Measurements from ENCODE around the gene RAB27B. TPM values are rescaled to one million over a fixed set of nuclear protein-coding genes. Genes with fewer than 3 reads are reported as not detected.

RAB27B gene
- total RNA-seq, 1 experiment from 2014 or later = 13.2 TPM

DNA sequence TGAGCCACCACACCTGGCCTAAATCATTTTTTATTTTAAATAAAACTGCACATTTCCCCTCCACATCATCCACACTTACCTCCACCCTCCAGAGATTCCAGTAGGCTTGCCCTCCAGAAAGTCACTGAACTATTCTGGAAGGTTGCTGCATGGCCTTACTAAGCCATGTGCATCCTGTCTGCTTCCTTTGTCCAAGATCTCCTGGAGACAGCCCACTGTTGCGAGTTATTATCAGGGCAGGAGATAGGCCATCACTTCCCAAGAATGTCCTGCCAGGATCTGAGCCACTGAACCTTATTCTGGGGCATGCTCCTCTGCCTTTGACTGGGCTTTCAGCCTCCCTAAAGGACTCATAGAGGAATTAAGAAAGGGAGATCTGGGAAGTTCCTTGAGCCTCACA, 104.2 kb downstream of the RAB27B start:
- Histone ChIP-seq H3K79me2 (ENCODE audit: low read length) (no peaks in the 10 kb centered on the region), H2AFZ (ENCODE audit: low read length) (no peak overlapping the region), H3K9me3 (ENCODE audit: low read length) (no peaks in the 10 kb centered on the region), H4K20me1 (ENCODE audit: low read length) (no peaks in the 10 kb centered on the region), H3K36me3 (ENCODE audit: low read depth, low read length) (no peaks in the 10 kb centered on the region), H3K9ac (ENCODE audit: low read length) (no peak overlapping the region), H3K27me3 (ENCODE audit: low read length) (no peaks in the 10 kb centered on the region), H3F3A (ENCODE audit: low read length, unreplicated experiment) (no peaks in the 10 kb centered on the region), H3K9me2 (replicated peaks; ENCODE audit: low read length) (no peaks in the 10 kb centered on the region), H3K4me2 (ENCODE audit: low read length) (no peak overlapping the region), H3K4me3 (ENCODE audit: low read length) (no peak overlapping the region), H3K27ac (ENCODE audit: low read length) (no peak overlapping the region), H3K4me1 (ENCODE audit: insufficient read depth, low read length) (no peaks in the 10 kb centered on the region)
- BruUV-seq (replicated peaks) = no TSS peak
- ATAC-seq = no peak
- intact Hi-C loops (cut with micrococcal nuclease) = no loop called here
- POLR2A ChIA-PET (ENCODE audit: unreplicated experiment) = no interaction called here
- DNase-seq = no peak
- CTCF ChIA-PET = no interaction called here
- TF ChIP-seq, protein P1, sequence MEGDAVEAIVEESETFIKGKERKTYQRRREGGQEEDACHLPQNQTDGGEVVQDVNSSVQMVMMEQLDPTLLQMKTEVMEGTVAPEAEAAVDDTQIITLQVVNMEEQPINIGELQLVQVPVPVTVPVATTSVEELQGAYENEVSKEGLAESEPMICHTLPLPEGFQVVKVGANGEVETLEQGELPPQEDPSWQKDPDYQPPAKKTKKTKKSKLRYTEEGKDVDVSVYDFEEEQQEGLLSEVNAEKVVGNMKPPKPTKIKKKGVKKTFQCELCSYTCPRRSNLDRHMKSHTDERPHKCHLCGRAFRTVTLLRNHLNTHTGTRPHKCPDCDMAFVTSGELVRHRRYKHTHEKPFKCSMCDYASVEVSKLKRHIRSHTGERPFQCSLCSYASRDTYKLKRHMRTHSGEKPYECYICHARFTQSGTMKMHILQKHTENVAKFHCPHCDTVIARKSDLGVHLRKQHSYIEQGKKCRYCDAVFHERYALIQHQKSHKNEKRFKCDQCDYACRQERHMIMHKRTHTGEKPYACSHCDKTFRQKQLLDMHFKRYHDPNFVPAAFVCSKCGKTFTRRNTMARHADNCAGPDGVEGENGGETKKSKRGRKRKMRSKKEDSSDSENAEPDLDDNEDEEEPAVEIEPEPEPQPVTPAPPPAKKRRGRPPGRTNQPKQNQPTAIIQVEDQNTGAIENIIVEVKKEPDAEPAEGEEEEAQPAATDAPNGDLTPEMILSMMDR (conservative IDR thresholded peaks at IDR 0.05; ENCODE audit: low read depth, low read length) = no peak
- TF ChIP-seq EZH2phosphoT487 (IDR thresholded peaks at IDR 0.05; ENCODE audit: borderline replicate concordance, low read length) = no peak
- TF ChIP-seq EZH2 (IDR thresholded peaks at IDR 0.05; ENCODE audit: low read length, unreplicated experiment) = no peak

DNA sequence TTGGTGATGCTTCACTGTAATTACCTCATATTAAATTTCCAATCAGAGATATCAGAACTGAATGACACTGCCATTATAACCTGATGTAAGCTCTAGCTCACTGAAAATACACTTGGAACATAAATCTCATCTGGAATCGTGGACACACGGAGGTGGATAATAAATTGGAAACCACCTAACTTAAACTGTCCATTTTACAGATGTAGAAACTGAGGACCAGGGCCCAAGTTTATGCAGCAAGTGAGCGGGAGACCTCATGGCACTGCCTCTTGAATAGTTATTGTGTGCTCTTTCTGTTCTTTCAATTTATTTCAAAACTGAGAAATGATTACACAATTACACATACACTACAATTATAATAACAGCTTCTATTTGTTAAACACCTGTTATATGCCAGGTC, 110.2 kb downstream of the RAB27B start:
- Histone ChIP-seq H3K4me2 (ENCODE audit: low read length) (no peak overlapping the region), H3K27ac (ENCODE audit: low read length) (no peak overlapping the region), H3K9ac (ENCODE audit: low read length) (no peak overlapping the region), H3K79me2 (ENCODE audit: low read length) (no peaks in the 10 kb centered on the region), H3K36me3 (ENCODE audit: low read depth, low read length) (no peaks in the 10 kb centered on the region), H3K4me1 (ENCODE audit: insufficient read depth, low read length) (no peaks in the 10 kb centered on the region), H3F3A (ENCODE audit: low read length, unreplicated experiment) (no peaks in the 10 kb centered on the region), H3K9me2 (replicated peaks; ENCODE audit: low read length) (no peaks in the 10 kb centered on the region), H3K9me3 (ENCODE audit: low read length) (no peaks in the 10 kb centered on the region), H3K27me3 (ENCODE audit: low read length) (no peaks in the 10 kb centered on the region), H3K4me3 (ENCODE audit: low read length) (no peak overlapping the region), H2AFZ (ENCODE audit: low read length) (no peak overlapping the region), H4K20me1 (ENCODE audit: low read length) (no peaks in the 10 kb centered on the region)
- no TSS peak for BruUV-seq (replicated peaks)
- POLR2A ChIA-PET (ENCODE audit: unreplicated experiment) = no interaction called here
- ATAC-seq (no peak), DNase-seq (no peak)
- CTCF ChIA-PET = no interaction called here
- intact Hi-C loops (cut with micrococcal nuclease) = no loop called here
- no peak for TF ChIP-seq EZH2phosphoT487 (IDR thresholded peaks at IDR 0.05; ENCODE audit: borderline replicate concordance, low read length)
- no peak for TF ChIP-seq EZH2 (IDR thresholded peaks at IDR 0.05; ENCODE audit: low read length, unreplicated experiment)
- TF ChIP-seq, protein P1 (conservative IDR thresholded peaks at IDR 0.05; ENCODE audit: low read depth, low read length) = no peak

DNA sequence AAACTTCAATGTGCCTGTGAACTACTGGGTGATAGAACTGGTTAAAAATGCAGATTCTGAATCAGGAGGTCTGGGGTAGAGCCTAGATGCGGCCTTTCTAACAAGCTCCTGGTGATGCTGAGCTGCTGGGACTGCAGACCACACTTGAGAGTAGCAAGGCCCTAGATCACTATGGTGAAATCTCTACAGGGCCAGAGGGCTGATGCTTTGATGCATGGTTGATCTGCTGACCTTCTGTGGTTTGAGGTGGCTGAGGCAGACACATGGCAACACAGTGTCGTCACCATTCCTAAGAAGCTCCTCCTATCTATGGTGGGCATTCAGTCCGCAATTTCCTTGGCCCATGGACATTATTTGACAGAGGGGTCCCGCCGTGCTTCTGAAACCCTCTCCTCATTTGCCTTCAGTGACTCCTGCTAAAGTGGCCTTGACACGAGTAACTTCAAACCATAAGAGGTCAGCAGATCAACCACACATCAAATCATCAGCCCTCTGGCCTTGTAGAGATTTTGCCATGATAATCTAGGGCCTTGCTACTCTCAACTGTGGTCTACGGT, 111.2 kb downstream of the RAB27B start:
- intact Hi-C loops (cut with micrococcal nuclease) = no loop called here
- H3K9me2 ChIP-seq (replicated peaks; ENCODE audit: low read length) = no peaks in the 10 kb centered on the region
- no peak for DNase-seq
- no peaks in the 10 kb centered on the region for H3K36me3 ChIP-seq (ENCODE audit: low read depth, low read length)
- ATAC-seq = no peak
- H3K27me3 ChIP-seq (ENCODE audit: low read length) = no peaks in the 10 kb centered on the region
- no peaks in the 10 kb centered on the region for H3K79me2 ChIP-seq (ENCODE audit: low read length)
- TF ChIP-seq EZH2 (IDR thresholded peaks at IDR 0.05; ENCODE audit: low read length, unreplicated experiment) (no peak), EZH2phosphoT487 (IDR thresholded peaks at IDR 0.05; ENCODE audit: borderline replicate concordance, low read length) (no peak)
- TF ChIP-seq, protein P1 (conservative IDR thresholded peaks at IDR 0.05; ENCODE audit: low read depth, low read length) = no peak
- no peaks in the 10 kb centered on the region for H3F3A ChIP-seq (ENCODE audit: low read length, unreplicated experiment)
- no peak overlapping the region for H3K9ac ChIP-seq (ENCODE audit: low read length)
- no peaks in the 10 kb centered on the region for H4K20me1 ChIP-seq (ENCODE audit: low read length)
- CTCF ChIA-PET = no interaction called here
- POLR2A ChIA-PET (ENCODE audit: unreplicated experiment) = no interaction called here
- H3K9me3 ChIP-seq (ENCODE audit: low read length) = no peaks in the 10 kb centered on the region
- no peak overlapping the region for H3K4me3 ChIP-seq (ENCODE audit: low read length)
- H3K27ac ChIP-seq (ENCODE audit: low read length) = no peak overlapping the region
- BruUV-seq (replicated peaks) = no TSS peak
- no peaks in the 10 kb centered on the region for H3K4me1 ChIP-seq (ENCODE audit: insufficient read depth, low read length)
- H3K4me2 ChIP-seq (ENCODE audit: low read length) = no peak overlapping the region
- H2AFZ ChIP-seq (ENCODE audit: low read length) = no peak overlapping the region
